ENCODE results near the gene GTF2A2.

The GTF2A2 gene

GRCh38 chr15:59596640-59597039, 60.7 kb downstream of the GTF2A2 start:
- DNase-seq: no peak

GRCh38 chr15:59595434-59595915, 61.8 kb downstream of the GTF2A2 start:
- DNase-seq: no peak

- DNase-seq: no peak
Observed at GRCh38 chr15:59594991-59595390, 62.3 kb downstream of the GTF2A2 start.

- no peak for DNase-seq
Observed at GRCh38 chr15:59594493-59594942, 62.8 kb downstream of the GTF2A2 start.

- DNase-seq: no peak
Observed at GRCh38 chr15:59591356-59591755, 66.0 kb downstream of the GTF2A2 start.

GRCh38 chr15:59590027-59590426, 67.3 kb downstream of the GTF2A2 start:
- DNase-seq: no peak
